ENCODE results near the gene GRB10. TPM values are rescaled to one million over a fixed set of nuclear protein-coding genes. Genes with fewer than 3 reads are reported as not detected.

GRB10 gene
- total RNA-seq, 1 donor from 2014 or later = 33.9 TPM

DNA sequence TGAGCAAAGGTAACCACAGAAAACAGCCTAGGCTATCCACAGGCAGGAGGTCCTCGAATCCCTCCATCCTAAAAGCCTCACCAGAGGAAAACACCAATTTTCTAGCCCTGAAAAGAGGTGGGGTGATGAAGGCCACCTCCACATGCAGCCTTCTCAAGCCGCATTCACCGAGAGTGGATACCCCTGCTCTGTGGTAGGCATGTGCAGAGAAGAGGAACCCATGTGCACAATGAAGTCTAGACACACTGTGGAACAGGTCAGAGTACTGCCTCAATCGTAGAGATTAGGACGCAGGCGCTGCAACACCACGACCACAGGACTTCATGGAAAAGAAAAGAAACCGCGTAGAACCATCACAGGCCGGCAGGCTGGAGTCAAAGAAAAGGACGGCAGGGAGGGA is 38.8 kb downstream of the GRB10 start:
- Mint-ChIP-seq H3K4me1 (peaks cover 2% of the 10 kb centered on the region), H3K4me3 (no peak overlapping the region), H3K27ac (no peak overlapping the region), H3K36me3 (peaks cover 64% of the 10 kb centered on the region), H3K9me3 (peaks cover 26% of the 10 kb centered on the region), H3K27me3 (ENCODE audit: insufficient read depth, low read depth) (peaks cover 2% of the 10 kb centered on the region)
- H3K27me3 ChIP-seq = no peaks in the 10 kb centered on the region
- H3K4me1 ChIP-seq = peaks cover 14% of the 10 kb centered on the region
- H3K27ac ChIP-seq = no peak overlapping the region
- H3K4me2 ChIP-seq = no peak overlapping the region
- TF ChIP-seq, protein P1, sequence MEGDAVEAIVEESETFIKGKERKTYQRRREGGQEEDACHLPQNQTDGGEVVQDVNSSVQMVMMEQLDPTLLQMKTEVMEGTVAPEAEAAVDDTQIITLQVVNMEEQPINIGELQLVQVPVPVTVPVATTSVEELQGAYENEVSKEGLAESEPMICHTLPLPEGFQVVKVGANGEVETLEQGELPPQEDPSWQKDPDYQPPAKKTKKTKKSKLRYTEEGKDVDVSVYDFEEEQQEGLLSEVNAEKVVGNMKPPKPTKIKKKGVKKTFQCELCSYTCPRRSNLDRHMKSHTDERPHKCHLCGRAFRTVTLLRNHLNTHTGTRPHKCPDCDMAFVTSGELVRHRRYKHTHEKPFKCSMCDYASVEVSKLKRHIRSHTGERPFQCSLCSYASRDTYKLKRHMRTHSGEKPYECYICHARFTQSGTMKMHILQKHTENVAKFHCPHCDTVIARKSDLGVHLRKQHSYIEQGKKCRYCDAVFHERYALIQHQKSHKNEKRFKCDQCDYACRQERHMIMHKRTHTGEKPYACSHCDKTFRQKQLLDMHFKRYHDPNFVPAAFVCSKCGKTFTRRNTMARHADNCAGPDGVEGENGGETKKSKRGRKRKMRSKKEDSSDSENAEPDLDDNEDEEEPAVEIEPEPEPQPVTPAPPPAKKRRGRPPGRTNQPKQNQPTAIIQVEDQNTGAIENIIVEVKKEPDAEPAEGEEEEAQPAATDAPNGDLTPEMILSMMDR (IDR thresholded peaks at IDR 0.05) = no peak
- TF ChIP-seq EZH2phosphoT487 (IDR thresholded peaks at IDR 0.05) (no peak), EZH2 (IDR thresholded peaks at IDR 0.05) (no peak)
- no peak overlapping the region for H2AFZ ChIP-seq (replicated peaks)
- H3K36me3 ChIP-seq = no peaks in the 10 kb centered on the region
- H3K9me3 ChIP-seq (ENCODE audit: low read depth) = no peaks in the 10 kb centered on the region
- no peak overlapping the region for H3K9ac ChIP-seq
- H3K4me3 ChIP-seq = no peak overlapping the region
- no peaks in the 10 kb centered on the region for H4K20me1 ChIP-seq (ENCODE audit: low read depth)
- DNase-seq (ENCODE audit: low spot score) = no peak
- H3F3A ChIP-seq (ENCODE audit: low read depth) = no peaks in the 10 kb centered on the region
- peaks cover 33% of the 10 kb centered on the region for H3K79me2 ChIP-seq (ENCODE audit: low read depth)

DNA sequence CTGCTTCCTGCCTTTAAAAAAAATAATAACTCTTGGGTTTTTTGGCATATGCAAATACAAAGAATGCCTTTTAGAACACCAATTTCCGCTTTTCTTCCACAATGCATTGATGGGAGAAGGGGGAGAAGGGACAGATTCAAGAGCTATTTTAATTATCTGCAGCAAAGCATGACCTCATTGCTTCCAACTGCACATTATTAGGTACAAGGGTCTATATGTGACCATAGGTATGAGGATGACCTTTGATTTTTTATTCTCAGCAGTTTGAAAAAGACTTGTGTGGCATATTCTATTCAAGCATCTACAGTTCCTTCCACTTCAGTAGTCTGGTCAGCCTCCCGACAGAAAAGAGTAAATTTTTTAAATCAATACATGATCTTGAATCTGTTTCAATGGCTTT is 39.7 kb downstream of the GRB10 start:
- Mint-ChIP-seq H3K36me3 (peaks cover 59% of the 10 kb centered on the region), H3K27ac (no peak overlapping the region), H3K9me3 (peaks cover 26% of the 10 kb centered on the region), H3K27me3 (ENCODE audit: insufficient read depth, low read depth) (peaks cover 2% of the 10 kb centered on the region), H3K4me3 (no peak overlapping the region), H3K4me1 (peaks cover 2% of the 10 kb centered on the region)
- no peaks in the 10 kb centered on the region for H4K20me1 ChIP-seq (ENCODE audit: low read depth)
- H3K9ac ChIP-seq = no peak overlapping the region
- no peaks in the 10 kb centered on the region for H3F3A ChIP-seq (ENCODE audit: low read depth)
- no peaks in the 10 kb centered on the region for H3K9me3 ChIP-seq (ENCODE audit: low read depth)
- no peak for TF ChIP-seq EZH2phosphoT487 (IDR thresholded peaks at IDR 0.05)
- no peak for TF ChIP-seq EZH2 (IDR thresholded peaks at IDR 0.05)
- TF ChIP-seq, protein P1 (IDR thresholded peaks at IDR 0.05) = no peak
- H3K27me3 ChIP-seq = no peaks in the 10 kb centered on the region
- peaks cover 40% of the 10 kb centered on the region for H3K79me2 ChIP-seq (ENCODE audit: low read depth)
- H3K4me1 ChIP-seq = peaks cover 9% of the 10 kb centered on the region
- H2AFZ ChIP-seq (replicated peaks) = no peak overlapping the region
- H3K4me3 ChIP-seq = no peak overlapping the region
- H3K4me2 ChIP-seq = no peak overlapping the region
- H3K36me3 ChIP-seq = no peaks in the 10 kb centered on the region
- no peak for DNase-seq (ENCODE audit: low spot score)
- no peak overlapping the region for H3K27ac ChIP-seq

DNA sequence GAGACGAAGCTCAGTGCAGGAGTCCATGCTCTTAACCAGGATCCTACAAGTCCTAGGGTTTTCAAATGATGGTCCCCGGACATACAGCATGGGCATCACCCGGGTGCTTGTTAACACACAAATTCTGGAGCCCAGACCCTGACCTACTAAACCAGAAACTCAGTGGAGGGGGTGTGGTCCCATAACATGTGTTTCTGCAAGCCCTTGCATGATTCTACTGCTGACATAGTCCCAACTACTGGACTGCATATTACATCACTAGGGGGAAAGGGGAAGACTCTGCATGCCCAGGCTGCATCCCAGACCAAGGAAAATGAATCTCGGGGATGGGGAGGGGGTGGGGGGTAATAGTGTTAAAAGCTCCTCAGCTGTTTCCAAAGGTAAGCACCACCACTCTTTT is 40.3 kb downstream of the GRB10 start:
- H3K27me3 ChIP-seq = no peaks in the 10 kb centered on the region
- peaks cover 9% of the 10 kb centered on the region for H3K4me1 ChIP-seq
- H3K9ac ChIP-seq = no peak overlapping the region
- peaks cover 2% of the 10 kb centered on the region for H3K27me3 Mint-ChIP-seq (ENCODE audit: insufficient read depth, low read depth)
- H3F3A ChIP-seq (ENCODE audit: low read depth) = no peaks in the 10 kb centered on the region
- no peak for DNase-seq (ENCODE audit: low spot score)
- H3K4me1 Mint-ChIP-seq = peaks cover 2% of the 10 kb centered on the region
- H3K36me3 Mint-ChIP-seq = peaks cover 59% of the 10 kb centered on the region
- H2AFZ ChIP-seq (replicated peaks) = no peak overlapping the region
- H3K27ac ChIP-seq = no peak overlapping the region
- H3K4me3 ChIP-seq = no peak overlapping the region
- no peaks in the 10 kb centered on the region for H3K9me3 ChIP-seq (ENCODE audit: low read depth)
- H3K36me3 ChIP-seq = no peaks in the 10 kb centered on the region
- H3K4me3 Mint-ChIP-seq = no peak overlapping the region
- H3K27ac Mint-ChIP-seq = no peak overlapping the region
- H3K9me3 Mint-ChIP-seq = peaks cover 32% of the 10 kb centered on the region
- peaks cover 44% of the 10 kb centered on the region for H3K79me2 ChIP-seq (ENCODE audit: low read depth)
- TF ChIP-seq EZH2phosphoT487 (IDR thresholded peaks at IDR 0.05) (no peak), EZH2 (IDR thresholded peaks at IDR 0.05) (no peak)
- TF ChIP-seq, protein P1 (IDR thresholded peaks at IDR 0.05) = no peak
- no peaks in the 10 kb centered on the region for H4K20me1 ChIP-seq (ENCODE audit: low read depth)
- H3K4me2 ChIP-seq = no peak overlapping the region

Data from neural progenitor cell (in vitro differentiated cells).